GM21447 (cell line): ENCODE measurements around the gene TYW1.
A peak's percentile ranks its signal among the peaks of the same experiment; 100 is the strongest.
"Not testable (repeated sequence)": the region's sequence is repeated elsewhere in the genome, so short reads cannot be mapped to it uniquely, and the experiment has no call there.

Experiments used
- ATAC-seq: cut with Tn5 transposase; IDR thresholded peaks from one replicate; pipeline ENCODE4 v1.9.1; 2021; ENCODE audit not compliant: unreplicated experiment

The TYW1 gene, protein sequence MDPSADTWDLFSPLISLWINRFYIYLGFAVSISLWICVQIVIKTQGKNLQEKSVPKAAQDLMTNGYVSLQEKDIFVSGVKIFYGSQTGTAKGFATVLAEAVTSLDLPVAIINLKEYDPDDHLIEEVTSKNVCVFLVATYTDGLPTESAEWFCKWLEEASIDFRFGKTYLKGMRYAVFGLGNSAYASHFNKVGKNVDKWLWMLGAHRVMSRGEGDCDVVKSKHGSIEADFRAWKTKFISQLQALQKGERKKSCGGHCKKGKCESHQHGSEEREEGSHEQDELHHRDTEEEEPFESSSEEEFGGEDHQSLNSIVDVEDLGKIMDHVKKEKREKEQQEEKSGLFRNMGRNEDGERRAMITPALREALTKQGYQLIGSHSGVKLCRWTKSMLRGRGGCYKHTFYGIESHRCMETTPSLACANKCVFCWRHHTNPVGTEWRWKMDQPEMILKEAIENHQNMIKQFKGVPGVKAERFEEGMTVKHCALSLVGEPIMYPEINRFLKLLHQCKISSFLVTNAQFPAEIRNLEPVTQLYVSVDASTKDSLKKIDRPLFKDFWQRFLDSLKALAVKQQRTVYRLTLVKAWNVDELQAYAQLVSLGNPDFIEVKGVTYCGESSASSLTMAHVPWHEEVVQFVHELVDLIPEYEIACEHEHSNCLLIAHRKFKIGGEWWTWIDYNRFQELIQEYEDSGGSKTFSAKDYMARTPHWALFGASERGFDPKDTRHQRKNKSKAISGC

DNA sequence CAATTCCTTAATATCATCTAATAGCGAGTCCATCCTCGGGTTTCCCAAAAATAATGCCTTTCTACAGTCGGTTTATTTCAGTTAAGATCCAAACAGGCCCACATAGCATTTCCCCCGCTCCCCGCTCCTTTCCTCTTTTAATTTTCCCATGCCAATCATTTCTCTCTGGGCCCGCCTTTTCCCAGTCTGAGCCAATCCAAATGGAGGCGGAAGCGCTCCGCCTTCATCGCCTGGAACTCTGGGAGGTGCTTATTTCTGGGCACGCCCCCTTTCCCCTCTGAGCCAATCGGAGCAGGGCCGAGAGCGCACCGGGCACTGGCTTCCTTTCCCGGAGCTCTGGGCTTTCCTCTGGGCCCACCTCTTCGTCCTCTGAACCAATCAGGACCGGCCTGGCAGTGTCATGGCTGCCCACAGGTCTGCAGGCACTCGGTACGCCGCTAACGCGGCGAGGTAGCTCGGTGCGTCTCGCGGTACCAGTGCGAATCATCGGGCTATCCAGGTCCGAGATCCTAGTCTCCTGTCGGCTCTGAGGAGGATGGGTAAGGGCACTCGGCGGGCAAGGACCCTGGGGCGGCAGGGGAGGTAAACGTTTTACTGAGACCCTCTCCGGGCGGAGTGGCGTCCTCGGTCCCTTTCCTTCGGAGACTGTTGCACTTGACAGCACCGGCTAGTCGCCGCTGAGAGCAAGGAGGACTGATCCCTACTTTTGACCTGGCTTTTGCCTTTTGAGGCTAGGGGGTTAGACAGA lies at the start of gene TYW1:
TSS of gene TYW1 (plus strand) at position 390 of the 748 bp plus-strand sequence. CDS start at position 536, 146 bp downstream.
- peak; percentile 86 for ATAC-seq

DNA sequence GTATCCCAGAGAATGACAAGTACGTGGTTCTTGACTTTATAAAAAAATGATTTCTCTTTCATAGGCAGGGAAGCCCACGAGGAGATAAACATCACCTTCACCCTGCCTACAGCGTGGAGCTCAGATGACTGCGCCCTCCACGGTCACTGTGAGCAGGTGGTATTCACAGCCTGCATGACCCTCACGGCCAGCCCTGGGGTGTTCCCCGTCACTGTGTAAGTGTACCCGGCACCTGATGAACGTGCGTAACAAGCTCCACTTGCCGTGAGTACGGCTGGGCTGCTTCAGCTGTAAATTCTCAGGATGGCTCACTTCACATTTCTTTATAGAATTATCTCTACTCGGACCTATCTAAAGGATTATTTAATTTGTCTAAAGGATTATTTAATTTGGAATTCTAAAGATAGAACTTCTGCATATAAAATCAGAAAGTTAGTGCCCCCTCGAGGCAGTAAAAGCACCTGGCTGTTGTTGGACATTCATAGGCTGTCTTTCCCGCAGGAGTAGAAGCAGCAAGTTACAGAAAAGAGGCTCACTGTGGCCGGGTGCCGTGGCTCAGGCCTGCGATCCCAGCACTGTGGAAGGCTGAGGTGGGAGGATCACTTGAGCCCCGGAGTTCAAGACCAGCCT lies 48.0 kb upstream of the TYW1 start:
- ATAC-seq = no peak

DNA sequence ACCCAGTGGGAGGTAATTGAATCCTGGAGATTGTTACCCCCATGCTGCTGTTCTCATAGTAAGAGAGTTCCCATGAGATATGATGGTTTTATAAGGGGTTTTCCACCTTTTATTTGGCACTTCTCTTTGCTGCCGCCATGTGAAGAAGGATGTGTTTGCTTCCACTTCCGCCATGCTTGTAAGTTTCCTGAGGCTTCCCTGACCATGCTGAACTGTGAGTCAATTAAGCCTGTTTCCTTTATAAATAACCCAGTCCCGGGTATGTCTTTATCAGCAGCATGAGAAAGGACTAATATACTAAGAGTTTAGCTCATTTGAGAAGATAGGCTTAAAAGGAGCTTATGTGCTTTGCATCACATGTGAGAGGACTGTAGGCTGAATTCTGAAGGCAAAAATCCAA lies 46.3 kb upstream of the TYW1 start:
- no peak for ATAC-seq

DNA sequence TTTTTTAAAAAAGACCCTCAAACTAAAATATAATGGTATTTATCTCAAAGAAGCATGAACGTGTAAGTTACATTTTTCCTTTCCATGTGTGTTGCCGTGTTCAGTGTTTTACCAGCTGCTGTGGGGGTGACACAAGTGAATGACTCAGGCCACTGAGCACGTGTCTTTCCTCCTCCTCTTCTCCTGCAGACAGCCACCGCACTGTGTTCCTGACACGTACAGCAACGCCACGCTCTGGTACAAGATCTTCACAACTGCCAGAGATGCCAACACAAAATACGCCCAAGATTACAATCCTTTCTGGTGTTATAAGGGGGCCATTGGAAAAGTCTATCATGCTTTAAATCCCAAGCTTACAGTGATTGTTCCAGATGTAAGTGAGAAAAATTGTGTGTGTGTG lies 45.9 kb upstream of the TYW1 start:
- no peak for ATAC-seq

DNA sequence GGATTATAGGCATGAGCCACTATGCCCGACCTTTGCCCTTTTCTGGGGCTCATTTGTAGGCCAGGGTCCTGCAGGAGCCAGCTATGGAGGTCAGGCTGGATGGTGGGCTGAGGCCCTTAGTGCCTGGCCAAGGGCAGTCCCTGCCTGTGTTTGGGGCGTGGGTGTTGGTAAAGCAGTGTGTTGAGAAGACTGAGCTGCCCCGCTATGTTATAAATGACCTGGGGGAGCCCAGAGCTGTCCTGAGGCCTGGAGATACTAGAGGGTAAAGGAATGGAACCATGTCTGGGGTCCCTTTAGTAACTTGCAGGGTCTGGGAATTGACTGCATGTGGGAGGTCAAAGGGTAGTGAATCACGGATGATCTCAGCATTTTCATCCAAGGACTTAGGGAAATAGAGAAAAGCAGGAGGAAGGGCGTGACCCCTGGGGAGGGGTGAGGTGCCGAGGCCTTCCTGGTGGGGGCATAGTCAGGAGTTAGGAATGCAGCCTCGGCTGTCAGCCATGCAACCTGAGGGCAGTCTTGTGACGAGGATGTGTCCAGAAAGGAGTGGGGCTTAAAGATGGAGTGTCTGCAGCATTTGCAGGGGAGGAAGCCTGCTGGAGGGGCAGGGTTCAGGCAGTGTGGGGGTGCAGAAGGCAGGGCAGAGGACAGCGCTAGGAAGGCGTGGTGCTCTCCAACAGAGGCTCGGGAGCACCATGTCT lies 44.1 kb upstream of the TYW1 start:
- ATAC-seq = no peak

DNA sequence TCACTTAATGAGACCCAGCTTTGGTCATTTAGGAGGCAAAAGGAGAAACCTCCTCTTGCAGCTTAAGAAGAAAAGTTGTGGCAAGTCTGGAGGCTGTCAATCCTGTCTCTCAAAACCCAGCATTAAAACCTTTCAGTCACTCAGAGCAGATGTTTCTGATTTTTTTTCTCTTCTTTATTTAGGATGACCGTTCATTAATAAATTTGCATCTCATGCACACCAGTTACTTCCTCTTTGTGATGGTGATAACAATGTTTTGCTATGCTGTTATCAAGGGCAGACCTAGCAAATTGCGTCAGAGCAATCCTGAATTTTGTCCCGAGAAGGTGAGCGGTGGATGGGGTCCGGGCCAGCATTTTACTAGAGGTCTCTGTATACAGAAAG lies 43.6 kb upstream of the TYW1 start:
- no peak for ATAC-seq

DNA sequence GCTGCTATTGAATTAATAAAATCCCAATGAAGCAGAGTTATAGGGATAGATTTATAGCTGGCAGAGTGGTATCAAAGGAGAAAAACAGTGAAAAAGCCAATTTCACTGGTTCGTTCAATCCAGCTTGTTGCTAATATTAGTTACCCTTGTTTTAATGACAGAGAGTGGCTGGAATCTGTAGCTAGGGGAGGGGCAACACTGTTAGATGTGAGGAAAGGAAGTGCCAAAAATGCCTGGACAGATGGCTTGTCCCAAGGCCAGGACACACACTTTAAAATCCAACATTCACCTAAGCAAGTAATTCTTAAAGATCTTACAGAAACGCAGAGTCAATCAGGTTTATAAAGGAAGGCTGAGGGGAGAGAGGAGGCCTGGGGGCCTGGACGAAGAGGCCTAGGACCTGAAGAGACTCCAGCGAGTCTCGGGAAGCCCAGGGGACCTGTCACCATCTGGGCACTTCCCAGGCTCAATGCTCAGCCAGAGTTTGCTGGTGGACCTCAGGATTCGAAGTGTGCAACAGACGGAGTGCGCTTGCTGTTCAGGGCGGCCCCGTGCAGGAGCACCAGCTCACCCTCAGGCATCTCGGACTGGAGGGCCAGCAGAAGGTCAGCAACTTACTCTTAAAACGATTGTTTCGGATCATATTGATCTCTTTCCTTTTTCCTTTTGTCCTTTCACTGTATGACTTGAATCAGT lies 38.9 kb upstream of the TYW1 start:
- ATAC-seq = no peak

DNA sequence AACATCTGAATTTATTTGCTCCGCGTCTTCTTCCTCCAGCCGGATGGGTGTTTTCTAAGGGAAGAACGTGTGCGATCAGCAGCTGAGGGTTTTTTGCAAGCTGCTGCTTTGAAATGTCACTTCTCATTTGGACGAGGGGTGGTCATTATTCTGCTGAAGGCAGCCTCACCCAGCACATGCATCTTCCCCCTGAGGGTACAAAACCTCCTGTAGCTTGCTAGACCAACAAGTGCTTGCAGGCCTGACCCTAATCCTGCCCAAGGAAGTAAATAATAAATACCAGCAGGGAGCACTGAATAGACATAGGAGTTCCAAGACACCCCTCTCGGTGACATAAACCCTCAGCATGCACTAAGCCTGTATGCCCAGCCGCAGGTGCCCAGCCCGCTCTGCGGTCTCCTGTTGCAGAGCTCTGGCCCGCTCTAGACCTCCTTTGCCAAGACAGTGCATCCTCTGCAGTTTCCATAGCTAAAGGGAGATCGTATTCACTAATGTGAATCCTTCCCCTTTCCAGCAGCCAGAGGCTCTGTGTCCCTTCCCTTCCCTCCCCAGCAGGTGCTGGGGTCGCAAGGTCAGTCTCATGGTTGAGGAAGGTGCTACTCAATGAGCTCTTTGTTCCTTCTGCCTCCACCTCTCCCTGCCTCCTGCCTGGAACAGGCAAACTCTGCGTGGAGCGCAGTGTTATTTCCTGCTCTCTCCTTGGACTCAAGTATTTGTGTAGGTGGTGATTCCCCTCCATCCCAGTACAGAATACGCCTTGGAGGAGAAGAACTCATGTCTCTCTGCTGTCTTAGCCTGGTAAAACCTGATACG lies 37.9 kb upstream of the TYW1 start:
- no peak for ATAC-seq

DNA sequence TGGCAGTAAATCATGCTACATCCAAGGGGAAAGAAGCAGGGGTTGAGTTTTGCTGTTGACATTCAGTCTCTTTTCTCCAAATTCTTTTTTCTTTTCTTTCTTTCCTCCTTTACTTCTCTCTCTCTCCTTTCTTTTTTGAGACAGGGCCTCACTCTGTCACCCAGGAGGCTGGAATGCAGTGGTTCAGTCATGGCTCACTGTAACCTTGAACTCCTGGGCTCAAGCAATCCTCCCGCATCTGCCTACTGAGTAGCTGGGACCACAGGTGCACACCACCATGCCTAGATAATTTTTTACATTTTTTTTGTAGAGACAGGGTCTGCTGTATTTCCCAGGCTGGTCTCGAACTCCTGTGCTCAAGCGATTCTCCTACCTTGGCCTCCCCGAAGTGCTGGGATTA lies 36.4 kb upstream of the TYW1 start:
- no peak for ATAC-seq

DNA sequence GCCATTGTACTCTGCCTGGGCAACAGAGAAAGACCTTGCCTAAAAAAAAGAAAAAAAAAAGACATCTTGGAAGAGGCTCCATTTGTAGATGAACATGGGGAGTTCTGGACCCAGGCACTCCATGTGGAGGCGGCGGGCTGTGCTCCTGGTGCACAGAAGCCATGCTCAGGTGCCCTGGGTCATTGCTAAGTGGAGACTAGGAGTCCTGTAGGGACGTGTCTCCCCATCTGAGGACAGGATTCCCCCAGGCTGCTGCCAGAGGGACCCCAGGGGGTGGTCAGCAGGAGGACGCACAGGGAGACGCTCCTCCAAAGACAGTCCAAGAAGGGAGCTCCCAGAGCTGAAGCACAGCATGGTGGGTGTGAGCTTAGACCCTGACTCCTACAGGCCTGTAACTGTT lies 35.5 kb upstream of the TYW1 start:
- ATAC-seq = no peak

DNA sequence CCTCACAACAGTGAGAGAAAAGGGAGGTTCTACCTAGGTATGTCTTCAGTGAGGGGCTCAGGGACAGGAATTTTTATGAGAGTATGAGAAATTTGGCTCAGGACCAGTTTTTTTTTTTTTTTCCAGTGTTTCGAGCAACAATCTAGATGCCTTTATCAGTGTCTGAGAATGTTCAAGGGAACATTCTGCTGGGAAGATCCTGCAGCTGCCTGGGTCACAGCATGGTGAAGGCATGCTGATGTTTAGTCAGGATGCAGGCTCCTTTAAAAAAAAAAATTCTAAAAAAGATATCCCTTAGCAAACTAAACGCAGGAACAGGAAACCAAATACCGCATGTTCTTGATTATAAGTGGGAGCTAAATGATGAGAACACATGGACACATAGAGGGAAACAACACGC lies 32.2 kb upstream of the TYW1 start:
- no peak for ATAC-seq

DNA sequence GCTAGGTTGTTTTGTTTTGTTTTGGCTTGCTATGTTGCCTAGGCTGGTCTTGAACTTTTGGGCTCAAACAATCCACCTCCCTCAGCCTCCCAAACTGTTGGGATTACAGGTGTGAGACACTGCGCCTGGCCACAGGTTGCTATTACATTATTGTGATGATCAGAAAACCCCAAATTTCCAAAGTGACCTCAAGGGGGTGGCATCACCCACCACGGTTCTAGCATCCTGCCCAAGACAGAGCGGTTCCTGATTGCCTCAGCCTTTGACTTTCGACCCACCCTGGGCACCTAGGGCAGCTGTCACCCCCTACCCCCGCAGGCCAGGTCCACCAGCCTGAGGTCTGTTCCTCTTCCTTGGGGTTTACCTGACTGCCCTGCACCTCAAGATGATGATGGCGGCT lies 29.6 kb upstream of the TYW1 start:
- ATAC-seq = no peak

DNA sequence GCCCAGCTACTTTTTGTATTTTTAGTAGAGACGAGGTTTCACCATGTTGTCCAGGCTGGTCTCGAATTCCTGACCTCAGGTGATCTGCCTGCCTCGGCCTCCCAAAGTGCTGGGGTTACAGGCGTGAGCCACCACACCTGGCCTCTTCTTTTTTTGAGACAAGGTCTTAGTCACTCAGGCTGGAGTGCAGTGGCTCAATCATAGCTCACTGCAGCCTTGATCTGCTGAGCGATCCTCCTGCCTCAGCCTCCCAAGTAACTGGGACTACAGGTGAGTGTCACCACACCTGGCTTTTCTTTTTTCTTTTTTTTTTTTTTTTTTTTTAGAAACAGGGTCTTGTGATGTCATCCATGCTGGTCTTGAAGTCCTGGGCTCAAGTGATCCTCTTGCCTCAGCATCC lies 27.6 kb upstream of the TYW1 start:
- not testable (repeated sequence) for ATAC-seq

DNA sequence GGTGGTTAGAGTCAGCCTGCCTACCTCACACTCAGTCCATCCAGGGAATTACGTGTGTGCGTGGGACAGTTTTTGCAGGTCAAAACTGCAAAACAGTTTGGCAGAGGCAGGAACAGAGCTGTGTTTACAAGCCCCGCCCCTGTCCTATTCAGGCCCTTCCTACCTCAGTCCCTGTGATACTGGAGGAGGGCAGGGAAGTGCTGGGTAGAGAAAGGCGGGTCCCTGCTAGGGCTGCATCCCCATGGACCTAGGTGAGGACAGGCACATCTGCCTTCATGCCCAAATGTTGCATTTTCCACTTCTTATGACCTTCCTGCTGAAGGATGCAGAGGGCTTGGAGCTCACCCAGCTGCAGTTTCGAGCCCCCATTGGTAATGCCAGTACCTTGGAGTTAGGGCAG lies 26.3 kb upstream of the TYW1 start:
- no peak for ATAC-seq

DNA sequence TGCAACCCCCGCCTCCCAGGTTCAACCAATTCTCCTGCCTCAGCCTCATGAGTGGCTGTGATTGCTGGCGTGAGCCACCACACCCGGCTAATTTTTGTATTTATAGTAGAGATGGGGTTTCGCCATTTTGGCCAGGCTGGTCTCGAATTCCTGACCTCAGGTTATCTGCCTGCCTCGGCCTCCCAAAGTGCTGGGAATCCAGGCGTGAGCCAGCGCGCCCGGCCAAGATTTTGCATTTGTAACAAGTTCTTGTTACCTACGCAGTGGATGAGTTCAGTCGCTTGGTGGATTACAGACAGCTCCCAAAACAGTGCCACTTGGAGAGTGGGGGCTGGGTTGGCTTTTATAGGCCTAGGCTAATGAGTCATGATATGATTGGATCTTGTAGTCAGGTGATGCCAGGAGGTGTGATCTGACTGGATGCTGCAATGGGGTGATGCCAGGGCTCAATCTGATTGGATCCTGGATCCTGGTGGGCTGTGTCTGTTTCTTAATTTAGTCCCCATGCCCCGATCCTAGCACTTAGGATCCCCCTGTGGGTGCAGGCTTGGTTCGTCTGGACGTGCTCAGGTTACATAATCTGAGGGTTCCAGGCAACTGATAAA lies 21.5 kb upstream of the TYW1 start:
- ATAC-seq = no peak

DNA sequence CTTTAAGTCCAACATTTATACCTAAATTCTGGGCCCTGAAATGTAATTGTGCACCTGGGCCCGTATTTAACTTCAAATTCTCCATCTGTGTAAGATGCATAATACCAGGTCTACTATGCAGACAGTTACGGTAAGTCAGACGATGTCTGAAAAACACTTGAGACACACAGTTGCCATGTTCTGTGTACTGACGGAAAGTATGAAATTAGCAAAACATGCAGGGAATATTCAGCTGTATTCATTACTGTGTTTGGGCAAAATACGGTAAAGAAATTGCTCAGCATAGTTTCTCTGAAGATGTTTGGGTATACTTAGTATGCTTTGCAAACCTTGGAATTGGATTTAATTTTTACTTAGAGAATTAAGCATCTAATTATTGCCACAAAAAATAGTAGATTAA lies 18.3 kb upstream of the TYW1 start:
- ATAC-seq = not testable (repeated sequence)

DNA sequence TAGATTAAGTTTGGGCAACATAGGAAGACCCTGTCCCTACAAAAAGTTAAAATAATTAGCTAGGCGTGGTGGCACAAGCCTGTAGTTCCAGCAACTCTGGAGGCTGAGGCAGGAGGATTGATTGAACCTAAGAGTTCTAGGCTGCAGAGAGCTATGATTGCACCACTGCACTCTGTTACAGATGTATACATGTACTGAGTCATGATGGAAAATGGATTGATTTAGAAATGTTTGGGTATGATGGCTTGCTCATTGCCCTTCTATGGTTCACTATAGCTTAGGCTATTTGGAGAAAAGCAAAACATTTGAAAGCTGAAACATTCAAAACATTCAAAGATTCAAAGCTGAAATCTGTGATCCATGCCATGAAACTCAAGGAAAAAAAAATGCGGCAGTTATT lies 17.6 kb upstream of the TYW1 start:
- not testable (repeated sequence) for ATAC-seq

DNA sequence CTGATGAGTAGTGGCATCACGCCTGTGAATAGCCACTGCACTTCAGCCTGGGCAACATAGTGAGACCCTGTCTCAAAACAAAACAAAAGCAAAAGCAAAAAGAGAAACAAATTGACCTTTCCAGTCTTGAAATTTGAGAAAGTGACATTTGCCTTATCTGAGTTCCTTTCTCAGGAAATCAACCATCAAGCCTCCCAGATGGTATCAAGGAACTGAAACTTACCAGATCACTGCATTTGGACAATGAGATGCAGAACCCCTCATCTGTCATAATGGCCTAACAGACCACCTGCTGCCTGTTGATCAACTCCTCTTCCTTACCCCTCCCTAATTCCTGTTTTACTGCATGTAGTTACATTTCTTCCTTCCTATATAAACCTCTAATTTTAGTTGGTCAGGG lies 16.3 kb upstream of the TYW1 start:
- ATAC-seq = not testable (repeated sequence)

DNA sequence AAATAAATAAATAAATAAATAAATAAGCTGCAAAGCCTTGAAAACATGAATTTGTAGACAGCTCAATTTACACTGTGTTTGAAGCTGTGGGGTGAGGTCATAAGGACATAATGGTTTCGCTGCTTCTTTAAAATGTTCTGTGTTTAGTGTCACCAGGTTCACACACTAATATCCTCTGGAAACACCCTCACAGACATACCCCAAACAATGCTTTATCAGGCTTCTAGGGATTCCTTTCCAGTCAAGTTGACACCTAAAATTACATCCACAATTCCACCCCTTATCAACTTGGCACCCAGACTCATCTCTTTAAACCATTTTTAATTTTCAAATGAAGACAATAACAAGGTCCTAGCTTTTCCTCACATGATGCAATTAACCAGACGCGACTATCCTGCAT lies 7.1 kb upstream of the TYW1 start:
- not testable (repeated sequence) for ATAC-seq
